Right cardiac atrium (tissue), 5 donors: Measurements from ENCODE around the gene LITAFD. TPM values are rescaled to one million over a fixed set of nuclear protein-coding genes. Genes with fewer than 3 reads are reported as not detected.

ENCODE experiments used
- ATAC-seq, 2 donors: fragments of 200-7000 bp; cut with Tn5 transposase; one replicate each; pipeline versions ENCODE4 v1.8.0 to v1.9.1; 2020; ENCODE audit warnings: moderate library complexity in 2 of 2, mild to moderate bottlenecking in 1 of 2
- DNase-seq, 3 donors: peaks; one replicate each; pipeline ENCODE4 v3.0.0-alpha.2; 2020
- H3K27ac ChIP-seq: one replicate; pipeline ENCODE4 v1.5.1; 2013; ENCODE audit warnings: mild to moderate bottlenecking, low read length, control low read depth, moderate library complexity
- H3K27me3 ChIP-seq: one replicate; pipeline ENCODE4 v1.6.1; 2013; ENCODE audit not compliant: control insufficient read depth, insufficient read depth
- H3K4me1 ChIP-seq: one replicate; pipeline ENCODE4 v1.6.1; 2013; ENCODE audit warnings: low read length; ENCODE audit not compliant: control insufficient read depth, insufficient read depth
- H3K4me3 ChIP-seq: one replicate; pipeline ENCODE4 v1.5.1; 2013; ENCODE audit warnings: low read length, control low read depth
- H3K9me3 ChIP-seq: one replicate; pipeline ENCODE4 v1.6.1; 2013; ENCODE audit warnings: low read length; ENCODE audit not compliant: control insufficient read depth
- WGBS: extraction: QIAGEN DNeasy Blood & Tissue Kit; methylation state at CpG from one replicate; pipeline ENCODE4 v1.1.7; 2013; 5-methylcytosine and 5-hydroxymethylcytosine counted together
- intact Hi-C, 4 donors: fragments of 100-400 bp; cut with DNase I; formaldehyde crosslinking; loops; one replicate each; pipeline versions ENCODE4 v1.11.0 to v1.14.0; 2022 to 2023
- polyA plus RNA-seq: library from polyadenylated mRNA; stranded (reverse); fragments of 200-250 nt; gene quantifications from one replicate; pipeline ENCODE4 v1.2.3, GENCODE V29; 2013
- total RNA-seq, 4 donors: library from RNA; stranded (reverse); fragmentation: NEBNext Ultra II Directional; extraction: Animal tissue kit (Norgen Biotek cat#: 25700); gene quantifications; one replicate each; pipeline ENCODE4 v1.2.1, GENCODE V29; 2021
- donor health status: healthy with polysubstance abuse.
- donor health status: DM: no; HTN: yes; CAD: no.
- donor health status: DM: no; HTN: no; CAD: no.
- donor health status: DM: no; HTN: yes; CAD: no; lungs with severe emphysema.
- donor health status: DM: yes; HTN: yes; CAD: no.

The LITAFD gene
- total and polyA plus RNA-seq, 5 donors, result not detected

- 86% methylated on average over 31 of the region's 31 CpGs for WGBS
- peaks cover 18% of the 10 kb centered on the region for H3K4me1 ChIP-seq
These were observed 22.9 kb upstream of the LITAFD start for GRCh38 chr16:8858994-8859912.

DNA sequence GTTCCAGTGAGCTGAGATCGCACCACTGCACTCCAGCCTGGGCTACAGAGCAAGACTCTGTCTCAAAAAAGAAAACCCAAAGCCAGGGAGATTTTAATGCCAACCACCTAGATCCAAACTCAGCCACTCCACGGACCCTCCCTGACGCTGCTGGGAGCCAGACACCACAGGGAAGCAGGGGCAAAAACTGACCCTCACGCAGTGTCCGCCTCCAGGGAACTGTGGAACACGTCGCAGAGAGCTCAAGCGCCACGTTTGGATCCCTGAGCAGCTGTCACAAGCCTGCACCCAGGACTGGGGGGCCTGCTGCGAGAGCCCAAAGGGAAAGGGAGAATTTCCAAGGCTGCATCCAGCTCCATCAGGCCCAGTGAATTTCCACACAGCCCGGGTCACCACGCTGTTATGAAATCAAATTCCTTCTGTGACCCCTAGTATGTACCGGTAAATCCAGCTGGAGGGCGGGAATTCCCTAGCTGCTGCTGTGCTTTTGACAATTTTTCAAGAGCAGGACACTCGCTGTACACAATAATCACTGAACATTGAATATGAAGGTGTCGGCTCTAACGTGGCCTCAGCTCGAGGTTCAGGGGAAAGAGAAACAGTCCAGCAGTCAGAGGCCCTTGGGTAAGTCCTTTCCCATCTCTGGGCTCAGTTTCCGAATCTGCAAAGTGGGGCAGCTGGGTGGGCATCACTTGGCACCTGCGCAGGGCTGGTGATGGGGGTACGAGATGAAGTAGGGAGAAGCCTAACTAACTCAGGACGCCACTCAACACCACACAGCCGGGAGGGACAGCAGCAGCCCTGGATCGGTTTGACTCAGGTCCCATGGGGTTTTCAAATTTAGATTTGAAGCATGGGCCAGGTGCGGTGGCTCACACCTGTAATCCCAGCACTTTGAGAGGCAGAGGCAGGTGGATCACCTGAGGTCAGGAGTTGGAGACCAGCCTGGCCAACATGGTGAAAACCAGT, 22.0 kb upstream of the LITAFD start:
- Histone ChIP-seq H3K27me3 (no peaks in the 10 kb centered on the region), H3K27ac (peak overlapping the region; percentile 37), H3K4me1 (peaks cover 22% of the 10 kb centered on the region), H3K9me3 (no peaks in the 10 kb centered on the region), H3K4me3 (no peak overlapping the region)
- DNase-seq (peak; percentile 65 to 74 (median 66)), ATAC-seq (peak; percentile 12 to 18)
- intact Hi-C loops, result loop anchor here in 1 of 4 donors (10.0 kb wide), 1 partner anchor 65 kb away; the partner anchor contains the start of genes PMM2 and TMEM186
- 55% methylated on average over 25 of the region's 25 CpGs for WGBS

More at GRCh38 chr16:8858994-8859912, 22.9 kb upstream of the LITAFD start:
- Histone ChIP-seq H3K27ac (no peak overlapping the region), H3K27me3 (no peaks in the 10 kb centered on the region), H3K4me3 (no peak overlapping the region), H3K9me3 (no peaks in the 10 kb centered on the region)
- ATAC-seq (no peak), DNase-seq (peak in 1 of 3 donors; percentile 31)
- intact Hi-C loops, result no loop called here

GRCh38 chr16:8861563-8862308, 20.4 kb upstream of the LITAFD start:
- peak overlapping the region; percentile 75 for H3K27ac ChIP-seq
- H3K4me3 ChIP-seq, result no peak overlapping the region
- intact Hi-C loops, result loop anchor here in 1 of 4 donors (10.0 kb wide), 1 partner anchor 67 kb away; the partner anchor contains the start of genes PMM2 and TMEM186
- peak; percentile 72 to 85 (median 79) for DNase-seq
- no peaks in the 10 kb centered on the region for H3K27me3 ChIP-seq
- peak; percentile 56 to 63 for ATAC-seq
- H3K4me1 ChIP-seq, result peaks cover 29% of the 10 kb centered on the region
- WGBS, result 67% methylated on average over 14 of the region's 14 CpGs
- H3K9me3 ChIP-seq, result no peaks in the 10 kb centered on the region

DNA sequence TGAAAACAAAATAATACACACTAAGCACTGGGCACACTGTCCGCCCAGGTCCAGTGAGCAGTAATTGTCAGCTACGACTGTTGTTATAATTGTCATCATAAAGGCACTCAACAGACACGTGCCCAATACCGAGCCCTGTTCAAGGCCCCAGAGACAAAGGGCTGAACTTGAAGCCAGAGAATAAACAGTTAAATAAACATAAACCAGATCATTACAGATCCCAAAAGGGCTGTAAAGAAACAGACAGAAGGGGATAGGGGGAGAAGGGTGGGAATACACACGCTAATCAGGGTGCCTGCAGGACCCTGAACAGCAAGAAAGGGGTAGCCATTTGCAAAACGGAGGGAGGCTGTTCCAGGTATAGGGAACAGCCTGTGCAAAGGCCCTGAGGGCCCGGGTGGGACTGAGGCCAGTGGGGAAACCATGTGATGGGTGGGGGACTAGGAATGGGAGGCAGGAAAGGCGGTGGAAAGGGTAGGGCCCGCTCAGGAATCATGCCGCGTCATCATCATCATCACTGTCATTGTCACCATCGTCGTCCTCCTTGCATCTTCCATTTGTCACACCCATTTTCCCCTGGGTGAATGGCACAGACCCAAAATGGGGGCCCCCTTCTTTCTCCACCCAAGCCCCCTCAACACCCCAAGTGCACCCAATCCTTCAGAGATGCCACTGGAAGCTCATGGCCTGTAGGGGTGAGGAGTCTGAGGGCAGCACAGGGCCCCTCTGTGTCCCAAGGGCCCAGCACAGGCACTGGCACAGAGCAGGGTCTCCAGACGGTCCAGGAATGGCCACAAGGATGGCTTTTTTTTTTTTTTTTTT, 19.6 kb upstream of the LITAFD start:
- peak overlapping the region; percentile 53 for H3K27ac ChIP-seq
- no peak for ATAC-seq
- H3K4me3 ChIP-seq, result no peak overlapping the region
- H3K4me1 ChIP-seq, result peaks cover 29% of the 10 kb centered on the region
- H3K27me3 ChIP-seq, result no peaks in the 10 kb centered on the region
- 75% methylated on average over 14 of the region's 14 CpGs for WGBS
- intact Hi-C loops, result loop anchor here in 1 of 4 donors (10.0 kb wide), 1 partner anchor 68 kb away; the partner anchor contains the start of genes PMM2 and TMEM186
- DNase-seq, result peak in 2 of 3 donors; percentile 53 to 60
- no peaks in the 10 kb centered on the region for H3K9me3 ChIP-seq

DNA sequence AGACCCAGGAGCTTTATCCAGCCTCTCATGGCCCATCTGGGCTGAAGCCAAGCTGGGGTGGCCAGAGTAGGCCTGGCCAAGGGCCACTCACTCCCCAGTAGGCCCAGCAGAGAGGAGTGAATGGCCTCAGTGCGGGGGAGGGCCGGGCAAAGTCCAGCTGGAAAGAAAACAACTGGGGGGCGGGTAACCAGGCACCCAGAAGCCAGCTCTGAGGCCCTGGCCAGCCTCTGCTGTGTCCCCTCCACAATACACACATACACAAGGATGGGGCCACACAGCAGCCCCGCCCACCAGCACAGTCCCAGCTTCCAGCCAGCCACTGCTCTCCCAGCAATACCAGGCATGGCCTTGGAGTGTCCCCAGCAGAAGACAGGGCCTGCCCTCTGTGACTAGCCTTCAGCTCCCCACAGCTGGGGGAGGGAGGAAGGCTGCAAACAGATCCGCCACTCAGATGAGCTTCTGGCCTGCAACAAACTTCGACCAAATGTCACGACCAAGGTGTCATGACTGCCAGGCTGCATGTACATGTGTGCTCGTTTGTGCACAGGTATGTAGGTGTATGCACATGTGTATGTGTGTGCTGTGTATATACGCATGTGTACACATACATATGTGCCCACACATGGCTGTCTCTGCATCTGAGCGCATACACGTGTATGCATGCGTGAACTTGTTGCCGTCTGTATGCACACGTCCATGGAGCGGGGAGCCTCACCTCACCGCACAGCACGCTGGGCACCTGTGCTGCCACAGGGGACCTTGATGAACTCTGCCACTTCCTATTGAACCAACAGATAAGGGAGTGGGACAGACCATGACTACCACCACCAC, 18.3 kb upstream of the LITAFD start:
- DNase-seq, result peak; percentile 71 to 83 (median 83)
- H3K27me3 ChIP-seq, result no peaks in the 10 kb centered on the region
- WGBS, result 63% methylated on average over 17 of the region's 17 CpGs
- peak; percentile 30 to 42 for ATAC-seq
- H3K27ac ChIP-seq, result peak overlapping the region; percentile 11
- intact Hi-C loops, result loop anchor here in 1 of 4 donors (10.0 kb wide), 1 partner anchor 69 kb away; the partner anchor contains the start of genes PMM2 and TMEM186
- H3K4me3 ChIP-seq, result no peak overlapping the region
- no peaks in the 10 kb centered on the region for H3K9me3 ChIP-seq
- H3K4me1 ChIP-seq, result peaks cover 29% of the 10 kb centered on the region

- peaks cover 31% of the 10 kb centered on the region for H3K4me1 ChIP-seq
- peak overlapping the region; percentile 51 for H3K27ac ChIP-seq
- ATAC-seq (peak in 1 of 2 donors; percentile 2), DNase-seq (peak; percentile 55 to 79 (median 68))
- intact Hi-C loops, result loop anchor here in 1 of 4 donors (10.0 kb wide), 1 partner anchor 70 kb away; the partner anchor contains the start of genes PMM2 and TMEM186
- no peaks in the 10 kb centered on the region for H3K27me3 ChIP-seq
- WGBS, result 28% methylated on average over 13 of the region's 13 CpGs
- H3K9me3 ChIP-seq, result no peaks in the 10 kb centered on the region
- no peak overlapping the region for H3K4me3 ChIP-seq
These were observed 17.6 kb upstream of the LITAFD start for GRCh38 chr16:8864480-8865110.

GRCh38 chr16:8865145-8865882, 16.8 kb upstream of the LITAFD start:
- H3K9me3 ChIP-seq, result no peaks in the 10 kb centered on the region
- H3K27ac ChIP-seq, result peak overlapping the region; percentile 25
- no peaks in the 10 kb centered on the region for H3K27me3 ChIP-seq
- intact Hi-C loops, result loop anchor here in 1 of 4 donors (10.0 kb wide), 1 partner anchor 71 kb away; the partner anchor contains the start of genes PMM2 and TMEM186
- ATAC-seq (no peak), DNase-seq (peak in 2 of 3 donors; percentile 39 to 40)
- H3K4me3 ChIP-seq, result no peak overlapping the region
- H3K4me1 ChIP-seq, result peaks cover 31% of the 10 kb centered on the region
- 81% methylated on average over 14 of the region's 14 CpGs for WGBS
